Common myeloid progenitor, CD34-positive (primary cell): ENCODE data around the gene ULK4.

Experiments used
- CTCF ChIA-PET: fragments of 350-600 bp; sonication (Branson Sonifier 250); formaldehyde crosslinking; loops from one replicate; lab custom pipeline; 2021; ENCODE audit warnings: antibody characterized with exemption; lab: Charles Lee
- POLR2A ChIA-PET: fragments of 350-600 bp; sonication (Branson Sonifier 250); formaldehyde crosslinking; loops from one replicate; lab custom pipeline; 2021; ENCODE audit warnings: antibody characterized with exemption; lab: Charles Lee
- DNase-seq, 3 donors: peaks; one replicate each; pipeline versions ENCODE4 v3.0.0 to v3.0.0-alpha.2; 2013
- H3K27ac ChIP-seq, 2 experiments: 1 replicate in 1 of 2; 2 replicates in 1 of 2; pipeline ENCODE4 v1.7.0; 2013; ENCODE audit warnings: inconsistent platforms in 2 of 2, low read length in 2 of 2, mild to moderate bottlenecking in 2 of 2, low read depth in 1 of 2, moderate library complexity in 1 of 2; ENCODE audit not compliant: severe bottlenecking in 2 of 2, insufficient read depth in 1 of 2, poor library complexity in 1 of 2
- H3K27me3 ChIP-seq, 5 experiments: replicated peaks in 2 of 5; 1 replicate in 3 of 5; 2 replicates in 2 of 5; pipeline versions ENCODE4 v1.6.1 to v1.7.0; 2013; ENCODE audit warnings: low read length in 4 of 5, mild to moderate bottlenecking in 2 of 5, moderate library complexity in 2 of 5, inconsistent platforms in 1 of 5; ENCODE audit not compliant: insufficient read depth in 5 of 5, control insufficient read depth in 4 of 5
- H3K36me3 ChIP-seq, 4 experiments: 1 replicate in 2 of 4; 2 replicates in 2 of 4; pipeline versions ENCODE4 v1.6.1 to v1.7.0; 2013; ENCODE audit warnings: low read length in 3 of 4, control low read depth in 1 of 4, mild to moderate bottlenecking in 1 of 4; ENCODE audit not compliant: control insufficient read depth in 4 of 4, insufficient read depth in 4 of 4
- H3K4me1 ChIP-seq, 4 experiments: 1 replicate in 3 of 4; 2 replicates in 1 of 4; pipeline versions ENCODE4 v1.6.1 to v1.7.1; 2013; ENCODE audit warnings: low read length in 3 of 4, mild to moderate bottlenecking in 3 of 4, control low read depth in 1 of 4, inconsistent platforms in 1 of 4, moderate library complexity in 1 of 4; ENCODE audit not compliant: control insufficient read depth in 4 of 4, insufficient read depth in 4 of 4; ENCODE audit errors: control extremely low read depth in 1 of 4
- H3K4me3 ChIP-seq, 7 experiments: 1 replicate in 4 of 7; 2 replicates in 3 of 7; pipeline versions ENCODE4 v1.5.1 to v1.7.0; 2013; ENCODE audit warnings: mild to moderate bottlenecking in 7 of 7, low read length in 6 of 7, moderate library complexity in 6 of 7, inconsistent platforms in 2 of 7, low read depth in 2 of 7, control low read depth in 1 of 7; ENCODE audit not compliant: insufficient read depth in 4 of 7, control insufficient read depth in 1 of 7; ENCODE audit errors: extremely low read depth in 1 of 7
- H3K9me3 ChIP-seq, 5 experiments: 1 replicate in 4 of 5; 2 replicates in 1 of 5; pipeline versions ENCODE4 v1.6.1 to v1.7.1; 2013; ENCODE audit warnings: low read length in 4 of 5, mild to moderate bottlenecking in 2 of 5, inconsistent platforms in 1 of 5, low read depth in 1 of 5, moderate library complexity in 1 of 5; ENCODE audit not compliant: control insufficient read depth in 4 of 5, insufficient read depth in 2 of 5; ENCODE audit errors: control extremely low read depth in 1 of 5
- WGBS: methylation state at CpG from one replicate; pipeline ENCODE4 v1.1.5; 2013; ENCODE audit not compliant: insufficient coverage; 5-methylcytosine and 5-hydroxymethylcytosine counted together

ULK4 gene

DNA sequence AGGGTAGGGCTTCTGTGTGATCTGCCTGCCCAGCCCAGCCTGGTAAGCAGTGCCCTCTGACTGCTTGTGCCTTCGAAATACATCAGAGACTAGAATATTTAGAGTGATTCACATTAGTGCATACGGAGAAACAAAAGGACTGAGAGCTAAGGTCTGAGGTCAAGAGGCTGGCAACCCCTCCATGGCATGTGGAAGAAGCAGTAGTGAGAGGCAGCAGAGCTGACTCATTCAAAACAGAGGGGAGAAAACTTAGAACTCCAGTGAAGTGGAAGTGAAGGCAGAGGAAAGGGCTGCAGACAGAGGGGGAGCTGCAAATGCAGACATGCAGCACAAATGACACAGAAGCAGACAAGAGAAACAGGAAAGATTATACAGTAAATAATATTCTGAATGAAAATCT is 61.6 kb downstream of the ULK4 start:
- Histone ChIP-seq H3K4me1 (no peaks in the 10 kb centered on the region), H3K36me3 (peaks cover 3 to 16% (median 11%) of the 10 kb centered on the region in 4 experiments), H3K27ac (no peak overlapping the region), H3K4me3 (no peak overlapping the region), H3K27me3 (no peaks in the 10 kb centered on the region), H3K9me3 (no peaks in the 10 kb centered on the region)
- WGBS = 100% methylated on average over 2 of the region's 2 CpGs
- ChIA-PET POLR2A (no interaction called here), CTCF (interaction anchor here (1.0 to 7.2 kb wide), 3 partner anchors 172 to 290 kb away, joined by 3 to 69 read pairs (median 4); no protein-coding TSS in a partner anchor)
- DNase-seq = peak in 2 of 3 donors; percentile 4 to 14

DNA sequence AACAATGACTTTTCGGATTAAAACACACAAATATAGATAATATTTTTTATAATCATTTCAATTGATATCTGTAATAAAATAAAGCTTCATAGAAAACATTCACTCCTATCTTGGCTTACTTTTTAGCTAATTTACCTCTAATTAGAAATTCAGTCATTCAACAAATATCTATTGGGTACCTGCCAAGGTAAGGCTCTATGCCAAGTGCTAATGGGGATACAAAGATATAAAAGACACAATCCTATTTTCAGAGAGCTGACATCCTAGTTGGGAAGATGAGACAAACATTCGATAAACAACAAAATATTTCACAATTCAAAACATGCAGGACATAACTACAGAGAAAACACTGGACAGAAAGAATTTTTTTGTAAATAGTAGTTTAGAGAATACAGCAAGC is 63.3 kb downstream of the ULK4 start:
- ChIA-PET POLR2A (no interaction called here), CTCF (interaction anchor here (0.9 to 7.2 kb wide), 5 partner anchors 72 to 221 kb away, joined by 3 to 69 read pairs (median 4); partner anchors contain the start of gene TRAK1)
- Histone ChIP-seq H3K27me3 (no peaks in the 10 kb centered on the region), H3K27ac (no peak overlapping the region), H3K9me3 (no peaks in the 10 kb centered on the region), H3K4me1 (no peaks in the 10 kb centered on the region), H3K36me3 (peaks cover 3 to 21% (median 11%) of the 10 kb centered on the region in 4 experiments), H3K4me3 (no peak overlapping the region)
- no peak for DNase-seq
- no CpG with 5 or more reads among the region's 2 CpGs for WGBS

DNA sequence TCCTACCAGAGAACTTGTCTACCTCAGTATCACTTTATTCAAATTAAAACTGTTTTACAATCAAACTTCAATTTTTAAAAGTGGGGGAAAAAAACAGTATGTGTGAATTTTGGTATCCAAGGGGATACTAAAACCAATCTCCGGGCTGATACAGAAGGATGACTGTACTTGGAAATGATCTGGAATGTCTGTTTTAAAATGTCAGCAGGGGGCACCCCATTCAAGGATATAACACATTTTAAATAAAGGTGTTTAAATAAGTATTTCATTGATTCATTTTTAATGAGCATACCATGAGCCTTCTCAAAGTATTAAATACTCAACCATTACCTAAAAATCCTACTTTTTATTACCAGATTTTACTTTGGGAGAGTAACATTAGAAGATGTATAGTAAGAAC is 67.9 kb downstream of the ULK4 start:
- CTCF ChIA-PET = interaction anchor here (0.9 to 7.2 kb wide), 6 partner anchors 11 to 1568 kb away, joined by 3 to 69 read pairs (median 4); no protein-coding TSS in a partner anchor
- POLR2A ChIA-PET = no interaction called here
- no peak overlapping the region for H3K4me3 ChIP-seq
- WGBS = no CpG with 5 or more reads among the region's 1 CpG
- H3K4me1 ChIP-seq = no peaks in the 10 kb centered on the region
- DNase-seq = peak; percentile 42 to 75 (median 66)
- no peak overlapping the region for H3K27ac ChIP-seq
- no peaks in the 10 kb centered on the region for H3K27me3 ChIP-seq
- H3K9me3 ChIP-seq = peaks cover 0 to 10% (median 4%) of the 10 kb centered on the region in 5 experiments
- H3K36me3 ChIP-seq = peaks cover 0 to 16% (median 3%) of the 10 kb centered on the region in 4 experiments

DNA sequence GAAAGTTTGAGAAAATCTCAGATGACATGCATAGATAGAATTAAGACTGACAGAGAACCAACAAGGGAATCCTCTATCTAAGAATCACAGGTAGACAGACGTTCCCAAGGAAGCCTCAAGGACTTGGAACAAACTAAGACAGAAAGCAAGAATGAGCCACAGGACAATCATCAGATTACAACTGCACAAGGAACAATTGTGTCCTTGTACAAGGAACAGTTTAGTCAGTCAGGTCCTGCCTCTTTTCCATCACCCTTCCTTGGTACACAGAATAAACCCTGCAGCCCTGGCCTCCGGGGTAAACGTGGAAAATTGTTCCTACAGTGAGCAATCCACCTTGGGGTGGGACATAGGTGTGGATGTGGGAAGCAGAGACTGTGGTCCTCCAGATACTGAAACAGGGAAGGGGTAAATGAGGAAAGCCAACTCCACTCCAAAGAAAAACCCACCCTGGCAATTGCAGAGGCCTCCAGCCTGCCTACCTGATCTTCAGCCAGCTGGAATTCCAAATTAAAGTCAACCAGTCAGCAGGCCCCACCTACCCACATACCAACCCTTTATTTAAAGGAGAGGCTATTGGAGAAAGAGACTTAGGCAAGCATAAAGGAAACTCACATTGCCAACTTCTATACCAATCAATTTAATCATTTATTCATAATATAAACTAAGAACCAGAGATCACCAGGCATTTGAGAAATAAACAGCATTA is 73.4 kb downstream of the ULK4 start:
- H3K4me3 ChIP-seq = no peak overlapping the region
- no peak for DNase-seq
- peaks cover 0 to 10% (median 1%) of the 10 kb centered on the region in 4 experiments for H3K36me3 ChIP-seq
- H3K27me3 ChIP-seq = no peaks in the 10 kb centered on the region
- WGBS = 0% methylated on average over 1 of the region's 3 CpGs
- no peaks in the 10 kb centered on the region for H3K4me1 ChIP-seq
- no peak overlapping the region for H3K27ac ChIP-seq
- peaks cover 0 to 10% (median 4%) of the 10 kb centered on the region in 5 experiments for H3K9me3 ChIP-seq
- POLR2A ChIA-PET = no interaction called here
- CTCF ChIA-PET = interaction anchor here (1.2 kb wide), 1 partner anchor 1308 kb away, joined by 4 read pairs; no protein-coding TSS in a partner anchor

DNA sequence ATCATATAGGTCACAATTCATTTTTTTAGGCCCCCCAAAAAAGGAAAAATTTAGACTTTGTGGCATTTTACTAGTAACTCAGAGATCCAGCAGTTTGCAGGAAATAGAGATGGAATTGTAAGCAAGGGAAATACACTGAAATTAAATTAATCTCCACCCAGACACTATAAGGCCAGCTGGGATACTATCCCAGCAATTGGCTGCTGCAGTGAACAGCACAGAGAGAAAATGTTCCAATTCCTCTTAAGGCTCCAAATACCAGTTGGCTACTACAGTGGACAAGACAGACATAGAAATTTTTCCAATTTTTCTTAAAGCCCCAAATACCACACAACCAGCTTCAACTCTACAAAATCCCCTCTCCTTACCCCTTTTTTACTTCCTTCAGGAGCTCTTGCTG is 78.9 kb downstream of the ULK4 start:
- DNase-seq = no peak
- ChIA-PET CTCF (interaction anchor here (0.9 to 7.7 kb wide), 5 partner anchors 10 to 1555 kb away, joined by 3 to 127 read pairs (median 3); no protein-coding TSS in a partner anchor), POLR2A (interaction anchor here (0.6 kb wide), 1 partner anchor 1701 kb away, joined by 4 read pairs; no protein-coding TSS in a partner anchor)
- Histone ChIP-seq H3K4me3 (no peak overlapping the region), H3K36me3 (peaks cover 0 to 5% (median 2%) of the 10 kb centered on the region in 4 experiments), H3K9me3 (no peaks in the 10 kb centered on the region), H3K27ac (no peak overlapping the region), H3K4me1 (no peaks in the 10 kb centered on the region), H3K27me3 (no peaks in the 10 kb centered on the region)

DNA sequence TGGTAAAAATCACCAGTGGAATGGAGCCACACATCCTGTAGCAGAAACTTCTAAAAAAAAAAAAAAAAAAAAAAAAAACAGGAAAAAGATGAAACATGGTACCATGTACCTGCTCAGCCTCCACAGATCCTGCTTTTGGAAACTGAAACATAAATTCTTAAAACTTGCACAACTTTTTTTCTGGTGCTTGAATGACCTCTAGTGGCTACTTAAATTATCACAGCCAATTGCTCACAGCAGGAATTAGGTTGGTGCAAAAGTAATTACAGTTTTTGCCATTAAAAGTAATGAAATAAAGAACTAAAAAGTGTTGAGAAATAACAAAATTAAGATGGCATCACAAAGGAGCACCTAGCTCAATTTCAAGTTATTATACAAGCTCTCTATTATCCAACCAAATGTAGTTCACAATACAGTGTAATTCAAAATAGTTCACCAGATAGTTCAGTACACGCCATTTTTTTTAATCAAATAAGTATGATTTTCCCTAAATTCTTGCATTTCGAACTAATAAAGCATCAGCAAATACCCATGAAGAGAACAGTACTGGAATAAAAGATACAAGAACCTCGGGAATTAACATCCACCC is 80.6 kb downstream of the ULK4 start:
- Histone ChIP-seq H3K4me1 (no peaks in the 10 kb centered on the region), H3K27ac (no peak overlapping the region), H3K36me3 (peaks cover 0 to 5% (median 2%) of the 10 kb centered on the region in 4 experiments), H3K9me3 (no peaks in the 10 kb centered on the region), H3K27me3 (no peaks in the 10 kb centered on the region), H3K4me3 (no peak overlapping the region)
- no CpG with 5 or more reads among the region's 3 CpGs for WGBS
- POLR2A ChIA-PET = no interaction called here
- CTCF ChIA-PET = interaction anchor here (0.7 to 7.7 kb wide), 3 partner anchors 438 to 1300 kb away, joined by 3 to 127 read pairs (median 4); no protein-coding TSS in a partner anchor
- peak; percentile 48 to 74 (median 69) for DNase-seq
